Measurements from ENCODE around the gene SNX24. TPM values are rescaled to one million over a fixed set of nuclear protein-coding genes. Genes with fewer than 3 reads are reported as not detected.
A peak's percentile ranks its signal among the peaks of the same experiment; 100 is the strongest.

Gene SNX24
- total RNA-seq, 1 experiment from 2014 or later, result 13.9 TPM

DNA sequence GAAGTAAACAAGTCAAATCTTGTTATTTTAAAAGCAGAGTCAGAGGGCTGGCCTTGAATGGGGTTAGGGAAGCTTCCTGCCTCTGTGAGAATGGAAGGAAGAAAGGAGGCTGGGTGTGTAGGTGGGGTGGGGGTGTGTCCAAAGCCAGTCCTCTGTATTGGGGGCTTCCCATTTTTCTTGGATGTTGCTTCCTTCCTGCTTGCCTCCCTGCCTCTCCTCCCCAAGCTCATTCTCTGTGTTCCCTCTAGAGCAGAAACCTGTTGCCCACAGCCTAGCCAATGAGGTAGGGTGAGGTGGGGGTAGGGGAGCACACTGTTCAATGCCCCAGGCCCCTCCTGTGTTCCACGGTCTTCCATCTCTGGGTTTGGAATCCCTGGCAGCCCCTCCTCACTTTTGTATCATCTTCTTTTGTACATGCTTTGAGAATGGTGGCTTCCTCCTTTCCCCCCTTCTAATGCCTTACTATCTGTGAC lies 39.7 kb downstream of the SNX24 start:
- no peak overlapping the region for H2AFZ ChIP-seq (ENCODE audit: low read length)
- H3K18ac ChIP-seq (ENCODE audit: insufficient read length, low read depth, low read length), result no peak overlapping the region
- no peaks in the 10 kb centered on the region for H3K79me1 ChIP-seq (ENCODE audit: insufficient read depth, low read depth, low read length, poor library complexity, severe bottlenecking)
- no peaks in the 10 kb centered on the region for H4K20me1 ChIP-seq (ENCODE audit: control insufficient read depth, insufficient read depth, insufficient read length)
- no peak overlapping the region for H3K14ac ChIP-seq (ENCODE audit: insufficient read depth, low read length)
- H3K9me3 ChIP-seq (ENCODE audit: control insufficient read depth, low read depth, low read length), result no peaks in the 10 kb centered on the region
- H4K8ac ChIP-seq (replicated peaks; ENCODE audit: insufficient read length, low read depth, low read length), result no peak overlapping the region
- no peaks in the 10 kb centered on the region; the same call in 1 of the 2 replicates for H3K4me1 ChIP-seq (ENCODE audit: insufficient read depth, low read length)
- no peak for DNase-seq
- H3K23ac ChIP-seq (ENCODE audit: insufficient read length, low read depth, low read length), result no peak overlapping the region
- H3T11ph ChIP-seq (ENCODE audit: low read length), result no peak overlapping the region
- H3K4me2 ChIP-seq (ENCODE audit: insufficient read depth, insufficient read length, low read length), result no peak overlapping the region
- no peak overlapping the region for H2BK120ac ChIP-seq (ENCODE audit: low read depth, low read length, poor library complexity, severe bottlenecking)
- peaks cover 0 to 10% (median 4%) of the 10 kb centered on the region in 3 experiments; a peak in 6 of 7 replicates for H3K36me3 Mint-ChIP-seq (ENCODE audit: insufficient read depth in 1 of 3, low read depth in 3 of 3)
- no peak overlapping the region for H3K56ac ChIP-seq (ENCODE audit: insufficient read length, low read depth, low read length)
- H4K5ac ChIP-seq (ENCODE audit: insufficient read length, low read depth, low read length), result no peak overlapping the region
- H2BK5ac ChIP-seq (ENCODE audit: insufficient read length, low read length), result no peak overlapping the region
- H4K91ac ChIP-seq (ENCODE audit: insufficient read length, low read depth, low read length), result no peak overlapping the region
- H3K27me3 ChIP-seq (ENCODE audit: insufficient read depth, low read length), result no peaks in the 10 kb centered on the region
- H3K9me3 Mint-ChIP-seq, result peaks cover 0 to 7% of the 10 kb centered on the region in 2 experiments; a peak in 3 of 5 replicates
- H2BK20ac ChIP-seq (ENCODE audit: low read depth, low read length, poor library complexity, severe bottlenecking), result no peak overlapping the region
- 0 out of 2 replicates have a peak overlapping the region, but pooled peaks have one; percentile 41 for H2BK15ac ChIP-seq (ENCODE audit: low read depth, low read length)
- no peak overlapping the region for H3K27ac ChIP-seq (ENCODE audit: insufficient read length, low read depth, low read length)
- H3K23me2 ChIP-seq (ENCODE audit: insufficient read length, low read depth, low read length, poor library complexity, severe bottlenecking), result no peaks in the 10 kb centered on the region
- no peak overlapping the region for H3K4me3 Mint-ChIP-seq
- H3K4me1 Mint-ChIP-seq, result peaks cover 17 to 19% of the 10 kb centered on the region in 2 experiments
- no peak for TF ChIP-seq CTCF (conservative IDR thresholded peaks at IDR 0.05)
- no peak overlapping the region for H2AK5ac ChIP-seq (ENCODE audit: insufficient read length, low read length)
- no peak overlapping the region for H2BK12ac ChIP-seq (ENCODE audit: insufficient read length, low read depth, low read length)
- no peaks in the 10 kb centered on the region for H3K79me2 ChIP-seq (ENCODE audit: insufficient read depth, low read length)
- no peaks in the 10 kb centered on the region for H3K27me3 Mint-ChIP-seq (ENCODE audit: low read depth)
- H3K4ac ChIP-seq (ENCODE audit: low read depth, low read length), result no peak overlapping the region
- no CpG with 5 or more reads among the region's 1 CpG for WGBS (ENCODE audit: extremely low coverage, insufficient read length, low lambda C conversion rate)
- no peak overlapping the region; a peak in 1 of 7 replicates for H3K27ac Mint-ChIP-seq
- H3K9ac ChIP-seq (ENCODE audit: extremely low read depth, insufficient read length, low read length), result no peak overlapping the region
